Central memory CD4-positive, alpha-beta T cell (primary cell): Measurements from ENCODE around the gene RHOT2.
A peak's percentile ranks its signal among the peaks of the same experiment; 100 is the strongest.

Experiments used
- DNase-seq: peaks from one replicate; pipeline ENCODE4 v3.0.0; 2022
- total RNA-seq, 3 experiments: gene quantifications; one replicate each; lab custom pipeline; 2026; lab: John Stamatoyannopoulos, UW

RHOT2 gene
- 130 to 172 (median 131) reads per million in 3 experiments for total RNA-seq

GRCh38 chr16:667780-668518 lies at the start of gene RHOT2:
TSS of gene RHOT2 (plus strand) at chr16:668132. CDS start at chr16:668200, 68 bp downstream.
- DNase-seq = peak; percentile 84

DNA sequence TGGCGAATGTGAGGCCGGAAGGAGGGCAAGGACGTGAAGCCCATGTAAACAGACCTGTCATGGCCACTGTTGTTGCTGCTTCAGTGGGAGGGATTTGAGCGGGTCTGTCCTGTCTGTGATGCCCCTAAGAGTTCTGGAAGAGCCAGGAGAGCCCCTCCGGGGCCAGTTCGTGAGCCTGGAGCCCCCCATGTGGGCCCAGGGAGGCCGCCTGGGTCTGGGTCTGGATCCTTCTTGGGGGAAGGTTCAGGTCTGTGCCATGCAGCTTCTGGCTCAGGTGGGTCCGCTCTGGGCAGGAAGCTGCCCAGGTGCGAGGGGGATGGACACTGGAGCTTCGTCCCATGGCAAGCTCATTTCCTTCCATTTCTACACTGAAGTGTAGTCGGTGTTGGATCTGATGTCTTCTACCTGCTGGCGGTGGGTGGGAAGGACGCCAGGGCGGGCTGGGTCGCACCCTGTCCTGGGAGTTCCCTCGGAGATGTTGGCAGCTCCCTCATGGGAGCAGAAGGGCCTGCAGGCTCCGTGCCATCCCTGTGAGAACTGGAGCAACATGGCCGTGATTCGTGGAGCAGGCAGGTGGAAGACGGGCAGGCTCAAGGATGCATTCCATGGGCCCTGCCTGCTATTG lies 48.3 kb upstream of the RHOT2 start:
- DNase-seq = no peak

DNA sequence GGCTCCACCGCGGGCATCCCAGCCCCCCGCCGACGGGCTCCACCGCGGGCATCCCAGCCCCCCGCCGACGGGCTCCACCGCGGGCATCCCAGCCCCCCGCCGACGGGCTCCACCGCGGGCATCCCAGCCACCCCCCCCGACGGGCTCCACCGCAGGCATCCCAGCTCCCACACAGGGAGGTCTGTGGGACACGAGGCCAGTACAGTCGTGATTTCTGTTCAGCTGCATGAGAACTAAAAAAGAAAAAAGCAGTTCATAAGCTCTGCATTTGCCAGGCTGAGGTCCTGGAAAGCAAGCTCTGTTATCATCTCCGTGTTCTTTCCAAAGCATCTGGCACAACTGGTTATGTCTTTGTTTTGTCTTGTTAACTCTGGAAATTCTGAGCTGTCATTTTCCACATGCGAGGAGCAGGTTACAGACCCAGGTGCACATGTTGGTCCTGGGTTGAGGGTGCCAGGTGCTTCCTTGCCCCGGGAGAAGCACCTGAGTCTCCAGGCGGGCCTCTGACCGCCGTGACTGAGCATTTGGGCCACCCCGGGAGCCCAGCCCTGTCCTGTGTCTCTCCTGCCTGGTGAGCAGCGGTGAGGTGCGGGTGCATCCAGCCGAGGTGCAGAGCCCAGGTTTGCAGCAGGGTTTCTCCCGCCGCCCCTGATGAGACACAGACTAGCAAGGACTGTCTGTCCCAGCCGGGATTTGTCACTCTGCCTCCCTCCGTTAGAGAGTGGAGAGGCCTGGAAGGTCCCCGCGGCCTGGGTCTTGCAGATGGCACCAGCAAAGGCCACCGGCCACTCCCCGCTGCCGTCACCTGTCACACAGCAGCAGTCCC lies 47.0 kb upstream of the RHOT2 start:
- DNase-seq = no peak

DNA sequence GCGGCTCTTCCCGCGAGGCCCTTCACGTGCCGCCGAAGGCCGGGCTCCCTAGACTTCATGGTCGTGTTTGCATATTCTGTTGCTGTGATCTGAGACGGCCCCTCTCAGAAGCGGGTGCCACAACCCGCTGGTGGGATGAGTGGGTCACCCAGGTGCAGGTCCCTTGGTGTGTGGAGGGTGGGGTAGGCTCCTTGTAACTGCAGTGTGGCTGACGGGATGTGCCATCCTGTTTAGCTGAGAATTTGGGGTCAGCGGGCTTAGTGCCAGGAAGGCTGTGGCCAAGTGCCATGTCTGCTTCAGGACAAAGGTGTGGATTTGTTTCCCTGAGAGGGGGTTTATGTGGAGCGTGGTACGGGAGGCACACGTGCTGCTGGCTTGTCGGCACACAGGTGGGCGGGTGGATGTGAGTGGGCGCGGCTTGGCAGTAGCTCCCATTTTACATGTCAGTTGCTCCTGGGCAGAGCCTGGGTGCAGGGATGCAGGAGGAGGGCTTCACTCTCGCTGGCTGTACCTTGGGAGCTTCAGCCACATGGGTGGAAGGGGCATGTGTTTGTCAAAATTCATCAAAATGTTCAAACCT lies 46.3 kb upstream of the RHOT2 start:
- DNase-seq = no peak

- DNase-seq = no peak
Measured at GRCh38 chr16:622920-623280, 45.0 kb upstream of the RHOT2 start.

DNA sequence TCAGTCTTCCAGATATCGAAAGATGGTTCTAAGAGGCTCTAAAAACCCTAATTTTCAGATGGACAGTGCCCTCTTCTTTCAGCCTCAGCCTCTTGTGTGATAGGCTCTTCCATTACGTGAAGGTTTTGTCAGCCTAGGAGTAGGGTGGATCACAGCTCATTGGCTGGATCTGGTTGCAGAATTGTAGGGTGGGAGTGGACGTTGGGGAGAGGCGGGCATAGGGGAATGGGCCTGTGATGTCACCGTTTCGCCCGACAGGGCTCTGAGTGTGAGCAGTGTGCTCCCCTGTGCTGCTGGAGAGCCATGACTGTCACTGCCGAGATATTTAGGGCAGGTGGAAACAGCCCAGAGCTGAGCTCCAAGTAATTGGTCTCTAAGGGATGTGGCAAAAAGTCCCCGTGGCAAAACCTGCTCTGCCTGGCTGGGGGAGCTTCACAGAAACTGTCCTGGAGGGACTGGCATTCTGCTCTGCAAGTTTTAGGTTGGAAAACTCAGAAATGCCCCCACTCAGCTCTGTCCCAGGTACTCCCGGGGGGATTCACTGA lies 43.3 kb upstream of the RHOT2 start:
- DNase-seq = no peak

DNA sequence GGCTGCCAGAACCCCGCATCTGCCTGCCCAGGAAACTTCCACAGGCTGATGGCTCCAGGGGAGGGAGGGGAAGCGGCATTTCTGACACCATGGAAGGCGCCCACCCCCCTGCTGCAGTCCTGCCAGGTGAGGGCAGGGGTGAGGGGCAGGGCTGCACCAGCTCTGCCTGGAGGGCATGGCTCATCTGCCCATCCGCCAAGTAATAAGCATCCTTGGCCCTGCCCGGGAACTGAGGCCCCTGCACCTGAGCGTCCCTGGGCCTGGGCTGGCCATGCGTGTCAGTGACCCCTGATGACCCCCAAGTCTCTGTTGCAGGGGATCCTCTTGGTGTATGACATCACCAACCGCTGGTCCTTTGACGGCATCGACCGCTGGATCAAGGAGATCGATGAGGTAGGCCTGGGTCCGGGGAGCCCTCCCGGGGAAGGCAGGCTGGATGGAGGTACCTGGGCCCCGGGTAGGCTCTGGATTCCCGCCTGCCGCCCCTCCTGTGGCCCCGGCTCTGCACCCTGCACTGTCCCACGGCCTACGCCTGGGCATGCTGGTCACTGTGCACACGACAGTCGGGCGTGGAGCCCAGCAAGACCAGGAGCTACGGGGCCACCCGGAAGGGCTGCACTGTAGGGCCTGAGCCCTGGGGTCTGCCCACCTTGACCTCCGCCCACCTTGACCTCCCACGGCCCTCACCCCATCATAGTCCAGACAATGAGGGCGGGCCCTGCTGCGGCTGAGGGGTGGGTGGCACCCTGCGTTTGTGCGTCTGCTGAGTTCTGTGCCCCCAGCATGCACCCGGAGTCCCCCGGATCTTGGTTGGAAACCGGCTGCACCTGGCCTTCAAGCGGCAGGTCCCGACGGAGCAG lies 42.6 kb upstream of the RHOT2 start:
- no peak for DNase-seq

DNA sequence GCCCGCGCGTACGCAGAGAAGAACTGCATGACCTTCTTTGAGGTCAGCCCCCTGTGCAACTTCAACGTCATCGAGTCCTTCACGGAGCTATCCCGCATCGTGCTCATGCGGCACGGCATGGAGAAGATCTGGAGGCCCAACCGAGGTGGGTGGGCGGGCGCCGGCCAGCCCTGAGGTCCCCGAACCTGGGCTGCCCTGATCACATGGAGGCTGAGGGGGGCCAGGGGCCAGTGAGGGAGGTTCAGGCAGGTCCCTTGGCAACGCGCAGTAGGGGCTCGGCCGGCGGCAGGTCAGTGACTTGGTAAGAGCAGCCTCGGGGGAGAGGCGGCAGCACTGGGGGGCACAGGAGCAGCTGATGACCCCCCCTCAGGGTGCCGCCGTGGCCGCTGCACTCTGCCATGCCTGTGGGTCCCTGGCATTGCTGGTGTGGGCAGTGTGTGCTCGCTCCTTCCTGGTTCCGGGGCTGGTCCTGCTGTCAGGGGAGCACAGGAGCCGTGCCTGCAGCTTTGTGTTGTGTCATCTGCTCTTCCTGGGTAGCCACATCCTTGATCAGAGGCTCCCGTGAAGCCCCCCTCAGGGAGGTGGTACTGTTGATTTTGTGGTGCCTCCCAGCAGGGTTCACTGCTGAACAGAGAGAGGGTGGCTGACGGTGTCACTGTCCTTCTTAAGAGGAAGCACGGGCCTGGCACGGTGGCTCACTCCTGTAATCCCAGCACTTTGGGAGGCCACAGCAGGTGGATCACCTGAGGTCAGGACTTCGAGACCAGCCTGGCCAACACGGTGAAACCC lies 41.8 kb upstream of the RHOT2 start:
- no peak for DNase-seq

DNA sequence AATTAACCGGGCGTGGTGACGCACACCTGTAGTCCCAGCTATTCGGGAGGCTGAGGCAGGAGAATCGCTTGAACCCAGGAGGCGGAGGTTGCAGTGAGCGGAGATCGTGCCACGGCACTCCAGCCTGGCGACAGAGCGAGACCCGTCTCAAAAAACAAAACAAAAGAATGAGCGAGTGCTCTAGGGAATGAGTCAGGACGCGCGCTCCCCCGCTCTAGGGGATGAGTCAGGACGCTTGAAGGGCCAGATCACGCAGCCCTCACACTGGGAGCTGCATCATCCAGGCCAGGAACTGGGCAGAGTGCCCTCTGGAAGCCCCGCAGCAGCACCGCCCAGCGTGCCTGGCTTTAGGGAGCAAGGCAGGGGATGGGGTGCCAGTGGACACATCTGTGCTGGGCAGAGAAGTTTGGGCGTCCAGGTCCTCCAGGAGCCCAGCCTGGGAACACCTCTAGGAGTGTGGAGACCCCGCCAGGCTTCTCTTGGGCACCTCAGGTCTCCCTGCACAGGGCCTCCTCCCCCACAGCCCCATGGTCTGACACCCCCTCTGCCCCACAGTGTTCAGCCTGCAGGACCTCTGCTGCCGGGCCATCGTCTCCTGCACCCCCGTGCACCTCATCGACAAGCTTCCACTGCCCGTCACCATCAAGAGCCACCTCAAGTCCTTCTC lies 41.0 kb upstream of the RHOT2 start:
- DNase-seq = no peak

DNA sequence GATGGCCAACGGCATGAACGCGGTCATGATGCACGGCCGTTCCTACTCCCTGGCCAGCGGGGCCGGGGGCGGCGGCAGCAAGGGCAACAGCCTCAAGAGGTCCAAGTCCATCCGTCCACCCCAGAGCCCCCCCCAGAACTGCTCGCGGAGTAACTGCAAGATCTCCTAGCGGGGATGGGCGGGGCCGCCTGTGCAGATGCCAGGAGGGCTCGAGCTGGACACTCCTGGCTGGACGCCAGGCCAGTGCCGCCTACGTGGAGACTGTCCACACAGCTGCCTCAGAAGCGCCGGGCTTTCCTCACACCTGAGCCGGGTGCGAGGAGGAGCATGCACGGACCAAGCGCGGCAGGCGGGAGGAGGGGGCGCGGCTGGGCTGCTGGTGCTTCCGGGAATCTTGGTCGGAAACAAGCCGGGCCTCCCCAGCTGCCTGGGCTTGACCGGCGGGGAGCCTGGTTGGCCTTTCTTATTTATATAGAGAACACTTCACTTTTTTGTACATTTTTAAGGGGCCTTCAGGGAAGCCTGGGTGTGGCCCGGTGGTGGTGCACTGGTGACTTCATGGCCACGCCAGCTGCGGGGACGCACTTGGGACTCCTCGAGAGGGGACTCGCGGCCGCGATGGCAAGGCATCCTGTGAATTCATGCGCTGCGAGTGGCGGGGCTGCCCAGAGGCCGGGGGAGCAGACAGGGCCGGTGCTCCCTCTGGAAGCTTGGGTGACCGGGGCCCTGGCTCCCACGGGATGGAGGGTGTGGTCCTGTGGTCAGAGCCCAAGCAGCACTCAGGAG lies 40.3 kb upstream of the RHOT2 start:
- no peak for DNase-seq

DNA sequence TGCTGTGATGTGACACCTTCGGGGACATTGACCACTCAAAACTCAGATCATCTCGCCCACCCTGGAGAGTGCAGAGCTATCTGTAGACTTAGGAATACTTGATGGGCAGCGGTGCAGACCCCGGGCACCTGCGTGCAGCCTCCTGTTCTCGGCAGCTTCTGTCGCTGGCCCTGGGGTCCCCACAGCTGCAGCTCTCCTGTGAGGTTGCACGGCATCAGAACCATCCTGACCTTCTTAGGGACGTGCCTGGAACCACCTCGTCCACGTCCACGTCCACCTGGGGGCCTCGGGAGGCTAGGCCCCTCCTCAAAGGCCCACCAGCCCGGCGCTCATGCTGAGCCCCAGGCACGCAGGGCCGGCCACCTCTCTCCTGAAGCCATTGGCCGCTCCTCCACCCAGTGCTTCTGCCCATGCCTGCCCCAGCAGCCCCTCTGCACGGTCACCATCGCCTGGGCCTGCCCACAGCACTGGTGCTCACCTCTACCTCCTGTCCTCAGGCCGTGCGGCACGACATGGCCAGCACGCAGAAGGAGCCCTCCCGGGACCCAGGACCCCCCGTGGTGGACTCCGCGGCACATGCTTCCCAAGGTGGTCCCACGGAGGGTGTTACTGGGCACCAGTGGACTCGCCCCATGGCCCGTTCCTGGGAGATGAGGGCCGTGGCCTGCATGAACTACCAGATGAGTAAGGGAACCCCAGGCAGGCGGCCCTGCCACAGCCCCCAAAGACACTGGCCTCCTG lies 39.4 kb upstream of the RHOT2 start:
- no peak for DNase-seq

- no peak for DNase-seq
Measured at GRCh38 chr16:629185-629832, 38.6 kb upstream of the RHOT2 start.

DNA sequence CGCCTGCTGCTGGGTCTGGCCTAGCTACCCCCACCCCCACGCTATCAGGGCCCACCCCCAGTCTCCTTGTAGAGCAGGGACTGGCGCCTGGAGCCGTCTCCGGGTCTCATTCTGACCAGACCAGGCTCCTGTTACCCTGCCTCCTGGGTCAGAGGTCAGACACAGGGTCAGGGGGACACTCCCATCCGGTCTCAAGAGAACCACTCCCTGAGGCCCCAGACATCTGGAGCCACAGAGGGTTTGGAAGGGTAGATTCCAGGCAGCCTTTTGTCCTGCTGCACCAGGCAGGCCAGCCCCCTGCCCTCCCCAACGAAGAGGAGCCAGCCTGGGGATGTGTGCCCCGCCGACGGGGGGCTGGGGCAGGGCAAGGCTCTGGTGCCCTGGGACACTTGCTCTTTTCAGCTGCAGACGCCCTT lies 38.1 kb upstream of the RHOT2 start:
- DNase-seq = no peak

DNA sequence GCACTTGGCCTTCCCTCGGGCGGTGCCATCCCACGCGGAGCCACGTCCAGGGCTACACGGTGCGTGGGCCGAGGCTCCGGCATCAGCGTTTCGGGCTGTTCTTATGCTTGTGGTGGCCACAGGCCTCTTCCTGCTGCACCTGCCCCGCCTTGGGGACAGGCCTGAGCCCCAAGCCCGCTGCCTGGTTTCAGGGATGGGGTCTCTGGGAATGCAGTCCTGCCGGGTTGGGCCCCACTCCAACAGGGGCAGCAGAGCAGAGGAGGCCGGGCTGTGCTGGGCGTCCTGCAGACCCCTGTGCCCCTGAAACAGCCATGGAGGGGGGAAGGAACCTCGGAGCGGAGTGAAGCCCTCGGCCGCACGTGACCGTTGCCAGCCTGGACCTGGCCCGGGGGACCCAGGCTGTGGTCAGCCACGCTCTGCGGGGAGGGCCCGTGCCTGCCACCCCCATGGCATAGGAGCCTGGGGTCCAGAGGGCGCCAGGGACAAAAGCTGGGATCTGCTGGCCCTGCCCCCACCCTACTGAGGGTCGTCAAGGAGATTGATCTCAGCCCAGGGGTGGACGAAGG lies 37.6 kb upstream of the RHOT2 start:
- DNase-seq = no peak

- DNase-seq = no peak
Measured at GRCh38 chr16:630815-631405, 37.0 kb upstream of the RHOT2 start, which contains the start of gene WFIKKN1. TSS of gene WFIKKN1 (plus strand) at chr16:630985. CDS start at chr16:631254, 269 bp downstream.

DNA sequence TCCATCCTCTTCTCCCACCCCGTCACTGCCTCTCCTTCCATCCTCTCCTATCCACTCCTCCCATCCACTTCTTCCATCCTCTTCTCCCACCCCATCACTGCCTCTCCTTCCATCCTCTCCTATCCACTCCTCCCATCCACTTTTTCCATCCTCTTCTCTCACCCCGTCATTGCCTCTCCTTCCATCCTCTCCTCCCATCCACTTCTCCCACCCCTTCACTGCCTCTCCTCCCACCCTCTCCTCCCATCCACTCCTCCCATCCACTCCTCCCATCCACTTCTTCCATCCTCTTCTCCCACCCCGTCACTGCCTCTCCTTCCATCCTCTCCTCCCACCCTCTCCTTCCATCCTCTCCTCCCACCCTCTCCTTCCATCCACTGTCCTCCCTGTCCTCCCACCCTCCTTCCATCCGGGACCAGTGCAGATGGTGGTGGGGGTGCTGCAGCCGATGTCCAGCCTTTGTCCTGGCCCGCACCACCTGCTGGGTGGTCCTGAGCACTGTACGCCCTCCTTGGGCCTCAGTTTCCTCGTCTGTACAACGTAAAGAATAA lies 36.0 kb upstream of the RHOT2 start:
- no peak for DNase-seq
